H1 (cell line): ENCODE measurements around the gene MIP. TPM values are rescaled to one million over a fixed set of nuclear protein-coding genes. Genes with fewer than 3 reads are reported as not detected.

ENCODE experiments used
- CTCF ChIA-PET: fragments of 300-600 bp; sonication (Branson Sonifier 250); formaldehyde crosslinking; loops from one replicate; lab custom pipeline; 2021; ENCODE audit not compliant: partially characterized antibody; lab: Charles Lee
- POLR2A ChIA-PET: fragments of 300-600 bp; sonication (Branson Sonifier 250); formaldehyde crosslinking; loops from one replicate; lab custom pipeline; 2021; ENCODE audit warnings: inconsistent platforms; ENCODE audit not compliant: partially characterized antibody; lab: Charles Lee
- DNase-seq, 2 experiments: peaks; one replicate each; pipeline versions ENCODE4 v3.0.0 to v3.0.0-alpha.2; 2010 to 2022; ENCODE audit warnings: low spot score in 2 of 2, low read depth in 1 of 2, mixed read lengths in 1 of 2
- FAIRE-seq: peaks from 2 replicates; lab custom pipeline; 2011; peaks lifted over from hg19 to GRCh38; lab: Jason Lieb, UNC
- H2AFZ ChIP-seq: 2 replicates; pipeline ENCODE4 v1.8.1; 2012; ENCODE audit warnings: low read length, inconsistent platforms
- H2AK5ac ChIP-seq: 2 replicates; pipeline ENCODE4 v1.6.1; 2013; ENCODE audit warnings: low read depth, low read length
- H2BK120ac ChIP-seq: replicated peaks from 2 replicates; pipeline ENCODE3; 2013; ENCODE audit warnings: low read depth, low read length, inconsistent platforms
- H2BK12ac ChIP-seq: 2 replicates; pipeline ENCODE4 v1.6.1; 2013; ENCODE audit warnings: low read depth, low read length
- H2BK15ac ChIP-seq: 2 replicates; pipeline ENCODE4 v1.6.1; 2013; ENCODE audit warnings: low read length
- H2BK20ac ChIP-seq: 2 replicates; pipeline ENCODE4 v1.6.1; 2013; ENCODE audit warnings: low read length
- H2BK5ac ChIP-seq: 2 replicates; pipeline ENCODE4 v1.6.1; 2013; ENCODE audit warnings: low read depth, low read length
- H3K14ac ChIP-seq: 2 replicates; pipeline ENCODE4 v1.6.1; 2013; ENCODE audit warnings: inconsistent platforms; ENCODE audit not compliant: insufficient read length
- H3K18ac ChIP-seq: 2 replicates; pipeline ENCODE4 v1.6.1; 2013; ENCODE audit warnings: low read length; ENCODE audit errors: extremely low read depth
- H3K23ac ChIP-seq: 2 replicates; pipeline ENCODE4 v1.6.1; 2013; ENCODE audit warnings: inconsistent platforms; ENCODE audit not compliant: insufficient read length
- H3K23me2 ChIP-seq: 2 replicates; pipeline ENCODE4 v1.6.1; 2013; ENCODE audit warnings: low read depth, low read length
- H3K27ac ChIP-seq: 2 replicates; pipeline ENCODE4 v1.6.1; 2011; ENCODE audit warnings: low read depth, low read length, inconsistent platforms
- H3K27me3 ChIP-seq, 4 experiments: replicated peaks in 1 of 4; 1 replicate in 1 of 4; 2 replicates in 3 of 4; pipeline versions ENCODE4 v1.6.1 to v1.8.1; 2011 to 2013; ENCODE audit warnings: low read length in 3 of 4, mild to moderate bottlenecking in 3 of 4, inconsistent platforms in 2 of 4, mixed read lengths in 2 of 4, moderate library complexity in 1 of 4; ENCODE audit not compliant: control insufficient read depth in 3 of 4, insufficient read depth in 3 of 4; ENCODE audit errors: extremely low read depth in 1 of 4
- H3K36me3 ChIP-seq, 4 experiments: 2 replicates each; pipeline versions ENCODE4 v1.6.1 to v1.8.1; 2011 to 2013; ENCODE audit warnings: mild to moderate bottlenecking in 4 of 4, low read length in 3 of 4, moderate library complexity in 2 of 4, control low read depth in 1 of 4, inconsistent platforms in 1 of 4; ENCODE audit not compliant: insufficient read depth in 4 of 4, control insufficient read depth in 2 of 4
- H3K4ac ChIP-seq: replicated peaks from 2 replicates; pipeline ENCODE3; 2013; ENCODE audit warnings: low read length, low read depth, mixed read lengths, inconsistent platforms; ENCODE audit not compliant: insufficient read length
- H3K4me1 ChIP-seq, 4 experiments: replicated peaks in 1 of 4; 1 replicate in 1 of 4; 2 replicates in 3 of 4; pipeline versions ENCODE4 v1.6.1 to v1.8.1; 2011 to 2013; ENCODE audit warnings: low read length in 3 of 4, inconsistent platforms in 2 of 4, mixed read lengths in 1 of 4; ENCODE audit not compliant: insufficient read depth in 4 of 4, control insufficient read depth in 3 of 4
- H3K4me2 ChIP-seq, 2 experiments: 2 replicates each; pipeline versions ENCODE4 v1.6.1 to v1.8.1; 2011 to 2013; ENCODE audit warnings: low read depth in 2 of 2, low read length in 2 of 2, control low read depth in 1 of 2, inconsistent platforms in 1 of 2, mild to moderate bottlenecking in 1 of 2; ENCODE audit not compliant: insufficient read depth in 1 of 2
- H3K4me3 ChIP-seq, 4 experiments: fragments of 200-600, 300-600 bp in 1 of 4; sonication (generic), shearing (Covaris generic), sonication (Bioruptor Twin) in 1 of 4; 2 replicates each; pipeline versions ENCODE4 v1.5.1 to v1.8.1; 2011 to 2016; ENCODE audit warnings: low read length in 4 of 4, low read depth in 3 of 4, control low read depth in 2 of 4, inconsistent platforms in 2 of 4, mild to moderate bottlenecking in 2 of 4, mixed read lengths in 1 of 4, moderate library complexity in 1 of 4; ENCODE audit not compliant: insufficient read depth in 2 of 4; ENCODE audit errors: extremely low read depth in 1 of 4
- H3K56ac ChIP-seq: replicated peaks from 2 replicates; pipeline ENCODE3; 2013; ENCODE audit warnings: low read depth, mild to moderate bottlenecking, mixed read lengths, low read length, inconsistent platforms; ENCODE audit not compliant: insufficient read length
- H3K79me1 ChIP-seq: 2 replicates; pipeline ENCODE4 v1.6.1; 2013; ENCODE audit warnings: low read depth, low read length, control low read depth
- H3K79me2 ChIP-seq, 2 experiments: 2 replicates each; pipeline versions ENCODE4 v1.6.1 to v1.8.1; 2012 to 2013; ENCODE audit warnings: low read length in 2 of 2, mild to moderate bottlenecking in 2 of 2, inconsistent platforms in 1 of 2; ENCODE audit not compliant: insufficient read depth in 2 of 2, control insufficient read depth in 1 of 2
- H3K9ac ChIP-seq, 4 experiments: replicated peaks in 1 of 4; 1 replicate in 1 of 4; 2 replicates in 3 of 4; pipeline versions ENCODE4 v1.6.1 to v1.8.1; 2011 to 2013; ENCODE audit warnings: low read depth in 3 of 4, low read length in 3 of 4, control low read depth in 2 of 4, mild to moderate bottlenecking in 2 of 4, moderate library complexity in 2 of 4, inconsistent platforms in 1 of 4; ENCODE audit errors: extremely low read depth in 1 of 4
- H3K9me3 ChIP-seq, 2 experiments: 2 replicates each; pipeline versions ENCODE4 v1.6.1 to v1.8.1; 2012 to 2013; ENCODE audit warnings: mild to moderate bottlenecking in 2 of 2, moderate library complexity in 2 of 2, control low read depth in 1 of 2, inconsistent platforms in 1 of 2, low read depth in 1 of 2, low read length in 1 of 2, mixed read lengths in 1 of 2; ENCODE audit not compliant: insufficient read depth in 2 of 2
- H4K20me1 ChIP-seq, 2 experiments: replicated peaks in 1 of 2; 2 replicates each; pipeline versions ENCODE3 to v1.8.1; 2011 to 2013; ENCODE audit warnings: inconsistent platforms in 2 of 2, low read length in 2 of 2, mild to moderate bottlenecking in 1 of 2; ENCODE audit not compliant: insufficient read depth in 2 of 2, control insufficient read depth in 1 of 2
- H4K5ac ChIP-seq: 2 replicates; pipeline ENCODE4 v1.6.1; 2013; ENCODE audit warnings: low read length, low read depth, mixed read lengths, inconsistent platforms; ENCODE audit not compliant: insufficient read length
- H4K8ac ChIP-seq: 2 replicates; pipeline ENCODE4 v1.8.0; 2013; ENCODE audit warnings: mild to moderate bottlenecking, moderate library complexity, low read length, inconsistent platforms; ENCODE audit not compliant: insufficient read depth; ENCODE audit errors: extremely low read depth
- H4K91ac ChIP-seq: replicated peaks from 2 replicates; pipeline ENCODE3; 2013; ENCODE audit warnings: low read length, mixed read lengths, inconsistent platforms; ENCODE audit not compliant: insufficient read length
- polyA plus RNA-seq, 7 experiments: library from polyadenylated mRNA; depleted of rRNA in 3 of 7; stranded (reverse) in 5 of 7; unstranded in 2 of 7; fragments of >200 nt in 5 of 7; fragments of 200-250 nt in 2 of 7; gene quantifications; 1 replicate in 5 of 7; 2 replicates in 1 of 7; 4 replicates in 1 of 7; pipeline versions ENCODE4 v1.2.1 to v1.2.3, GENCODE V29; 2011 to 2013; ENCODE audit warnings: missing spikeins in 2 of 7, mixed read lengths in 2 of 7
- total RNA-seq: library from RNA; stranded (reverse); fragmentation: NEBNext Ultra II Directional; extraction: Animal tissue kit (Norgen Biotek cat#: 25700); gene quantifications from 2 replicates; pipeline ENCODE4 v1.2.1, GENCODE V29; 2021

MIP gene
- total and polyA plus RNA-seq, 2 of the 8 experiments (the other 6 are each of a cell fraction or from before 2014, with no cell fraction given): 0.05 TPM; not detected in 1

DNA sequence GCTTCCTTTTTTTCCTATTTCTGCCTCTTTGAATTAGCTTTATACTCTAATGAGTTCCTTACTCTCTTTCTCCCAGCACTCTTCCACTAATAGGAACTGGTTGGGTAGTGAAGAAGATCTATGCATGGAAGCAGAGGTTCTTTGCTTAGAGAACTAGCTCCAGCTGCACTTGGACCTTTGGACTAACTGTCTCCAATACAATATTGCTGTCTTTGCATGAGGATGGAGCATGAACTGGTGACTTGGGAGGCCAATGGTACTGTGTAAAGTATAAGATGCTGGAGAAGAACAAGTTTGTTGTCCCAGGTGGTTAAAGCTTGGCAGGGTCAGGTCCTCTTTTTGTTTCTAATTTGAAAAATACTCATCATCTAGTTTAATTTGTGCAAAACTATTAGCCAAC lies 35.9 kb upstream of the MIP start:
- H3K56ac ChIP-seq: no peak overlapping the region
- H4K8ac ChIP-seq: no peak overlapping the region
- H3K23me2 ChIP-seq: peaks cover 12% of the 10 kb centered on the region
- H3K4me1 ChIP-seq: peaks cover 2 to 5% (median 3%) of the 10 kb centered on the region in 4 experiments; a peak in 6 of 7 replicates
- no peak overlapping the region for H2BK20ac ChIP-seq
- H3K27me3 ChIP-seq: peaks cover 7 to 35% (median 32%) of the 10 kb centered on the region in 4 experiments
- H2BK120ac ChIP-seq: no peak overlapping the region
- H2BK15ac ChIP-seq: no peak overlapping the region
- H4K20me1 ChIP-seq: no peaks in the 10 kb centered on the region
- H4K91ac ChIP-seq: no peak overlapping the region
- DNase-seq (no peak), FAIRE-seq (no peak)
- no peak overlapping the region for H3K18ac ChIP-seq
- H3K9ac ChIP-seq: no peak overlapping the region
- H3K9me3 ChIP-seq: peaks cover 3 to 21% of the 10 kb centered on the region in 2 experiments; a peak in 2 of 4 replicates
- H3K23ac ChIP-seq: no peak overlapping the region
- H2BK12ac ChIP-seq: no peak overlapping the region
- ChIA-PET POLR2A (interaction anchor here (1.4 to 2.5 kb wide), 2 partner anchors 21 to 175 kb away, joined by 3 to 7 read pairs; partner anchors contain the start of genes CNPY2 and SPRYD4), CTCF (interaction anchor here (0.6 to 1.3 kb wide), 4 partner anchors 10 to 111 kb away, joined by 3 to 5 read pairs (median 4); no protein-coding TSS in a partner anchor)
- no peaks in the 10 kb centered on the region for H3K79me1 ChIP-seq
- no peak overlapping the region for H3K27ac ChIP-seq
- no peak overlapping the region for H2BK5ac ChIP-seq
- H3K14ac ChIP-seq: no peak overlapping the region
- H2AK5ac ChIP-seq: no peak overlapping the region
- no peak overlapping the region for H2AFZ ChIP-seq
- H4K5ac ChIP-seq: no peak overlapping the region
- no peak overlapping the region for H3K4me2 ChIP-seq
- no peak overlapping the region for H3K4me3 ChIP-seq
- no peak overlapping the region for H3K4ac ChIP-seq
- H3K36me3 ChIP-seq: peaks cover 0 to 5% (median 0%) of the 10 kb centered on the region in 4 experiments; a peak in 2 of 8 replicates
- no peaks in the 10 kb centered on the region for H3K79me2 ChIP-seq
